WI38 (cell line): ENCODE results near the gene ABCC12.

Experiments used
- H3K4me3 ChIP-seq: 2 replicates; pipeline ENCODE4 v1.5.1; 2011; ENCODE audit warnings: low read depth, mild to moderate bottlenecking, control low read depth, low read length
- TF ChIP-seq, protein P1 (sequence below): IDR thresholded peaks from 2 replicates; pipeline ENCODE4 v1.5.1; 2012; ENCODE audit warnings: low read depth, mild to moderate bottlenecking, control low read depth, low read length

The ABCC12 gene

DNA sequence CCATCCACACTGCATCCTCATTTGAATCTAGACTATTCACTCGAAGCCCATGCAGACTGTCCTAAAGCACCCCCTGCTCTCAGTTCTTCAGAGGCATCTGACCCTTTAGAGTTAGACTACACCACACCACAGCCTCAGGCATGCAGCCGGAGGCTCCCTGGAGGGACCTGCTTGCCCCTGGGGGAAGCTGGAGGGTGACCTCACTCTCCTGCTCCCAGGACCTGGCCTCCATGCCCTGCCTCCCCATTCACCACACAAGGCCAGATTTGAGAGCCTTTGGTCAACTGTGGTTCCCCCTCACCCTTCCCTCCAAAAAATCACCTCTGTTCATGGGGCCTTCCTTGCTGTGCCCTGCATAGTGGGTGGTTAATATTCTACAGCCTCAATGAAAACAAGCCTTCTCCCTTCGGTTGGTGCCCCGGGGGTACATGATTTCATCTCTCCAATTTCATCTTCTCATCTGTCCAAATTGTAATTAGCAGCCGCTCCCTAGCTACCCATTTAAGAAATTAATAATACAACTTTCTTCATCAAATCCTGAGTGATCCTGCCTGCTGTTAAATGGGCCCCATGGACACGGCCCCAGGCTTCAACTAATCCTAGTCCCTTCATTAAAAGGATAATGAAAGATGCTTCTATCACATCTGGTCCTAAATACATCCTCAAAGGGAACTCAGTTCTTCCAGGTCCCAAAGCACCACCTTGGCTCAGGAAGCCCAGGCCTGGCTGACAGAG, 24.4 kb downstream of the ABCC12 start:
- TF ChIP-seq, protein P1, sequence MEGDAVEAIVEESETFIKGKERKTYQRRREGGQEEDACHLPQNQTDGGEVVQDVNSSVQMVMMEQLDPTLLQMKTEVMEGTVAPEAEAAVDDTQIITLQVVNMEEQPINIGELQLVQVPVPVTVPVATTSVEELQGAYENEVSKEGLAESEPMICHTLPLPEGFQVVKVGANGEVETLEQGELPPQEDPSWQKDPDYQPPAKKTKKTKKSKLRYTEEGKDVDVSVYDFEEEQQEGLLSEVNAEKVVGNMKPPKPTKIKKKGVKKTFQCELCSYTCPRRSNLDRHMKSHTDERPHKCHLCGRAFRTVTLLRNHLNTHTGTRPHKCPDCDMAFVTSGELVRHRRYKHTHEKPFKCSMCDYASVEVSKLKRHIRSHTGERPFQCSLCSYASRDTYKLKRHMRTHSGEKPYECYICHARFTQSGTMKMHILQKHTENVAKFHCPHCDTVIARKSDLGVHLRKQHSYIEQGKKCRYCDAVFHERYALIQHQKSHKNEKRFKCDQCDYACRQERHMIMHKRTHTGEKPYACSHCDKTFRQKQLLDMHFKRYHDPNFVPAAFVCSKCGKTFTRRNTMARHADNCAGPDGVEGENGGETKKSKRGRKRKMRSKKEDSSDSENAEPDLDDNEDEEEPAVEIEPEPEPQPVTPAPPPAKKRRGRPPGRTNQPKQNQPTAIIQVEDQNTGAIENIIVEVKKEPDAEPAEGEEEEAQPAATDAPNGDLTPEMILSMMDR = no peak

DNA sequence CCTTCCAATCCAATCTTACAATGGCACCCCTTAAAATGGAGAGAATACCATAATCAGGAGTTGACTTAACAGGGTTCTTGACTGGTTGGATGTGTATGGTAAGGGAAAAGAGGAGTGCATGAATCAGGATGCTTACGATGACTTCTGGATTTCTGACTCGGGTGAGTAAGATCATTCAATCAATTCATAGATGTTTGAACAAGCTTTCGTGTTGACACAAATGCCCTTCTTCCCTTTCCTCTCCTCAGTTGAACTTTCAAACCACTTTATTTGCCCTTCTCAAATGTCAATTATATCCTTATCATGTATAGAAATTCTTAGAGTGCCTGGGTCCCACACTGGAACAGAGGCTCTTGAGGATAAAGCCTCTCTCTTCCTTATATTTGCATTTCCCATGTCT, 25.9 kb downstream of the ABCC12 start:
- TF ChIP-seq, protein P1 = no peak
- no peak overlapping the region for H3K4me3 ChIP-seq

More for the DNA sequence above, 24.4 kb downstream of the ABCC12 start:
- H3K4me3 ChIP-seq = no peak overlapping the region

DNA sequence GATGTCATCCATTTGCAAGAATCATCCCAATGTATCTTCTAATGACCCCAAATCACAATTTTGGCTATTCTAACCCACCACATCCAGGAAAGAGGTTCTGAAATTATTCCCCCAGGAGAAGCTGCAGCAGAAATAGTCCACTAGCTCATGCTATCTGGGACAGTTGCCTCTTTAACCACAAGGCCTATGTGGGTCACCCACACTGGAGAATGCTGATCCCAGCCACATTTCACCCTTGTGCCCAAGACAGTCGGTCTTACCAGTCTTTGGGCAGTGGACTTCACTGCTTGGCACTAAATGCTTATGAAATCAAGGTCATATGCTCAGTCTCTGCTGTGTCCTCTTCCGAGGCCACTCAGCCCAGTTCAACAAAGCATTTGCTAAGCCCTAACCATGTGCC, 27.0 kb downstream of the ABCC12 start:
- TF ChIP-seq, protein P1 = no peak
- H3K4me3 ChIP-seq = no peak overlapping the region

DNA sequence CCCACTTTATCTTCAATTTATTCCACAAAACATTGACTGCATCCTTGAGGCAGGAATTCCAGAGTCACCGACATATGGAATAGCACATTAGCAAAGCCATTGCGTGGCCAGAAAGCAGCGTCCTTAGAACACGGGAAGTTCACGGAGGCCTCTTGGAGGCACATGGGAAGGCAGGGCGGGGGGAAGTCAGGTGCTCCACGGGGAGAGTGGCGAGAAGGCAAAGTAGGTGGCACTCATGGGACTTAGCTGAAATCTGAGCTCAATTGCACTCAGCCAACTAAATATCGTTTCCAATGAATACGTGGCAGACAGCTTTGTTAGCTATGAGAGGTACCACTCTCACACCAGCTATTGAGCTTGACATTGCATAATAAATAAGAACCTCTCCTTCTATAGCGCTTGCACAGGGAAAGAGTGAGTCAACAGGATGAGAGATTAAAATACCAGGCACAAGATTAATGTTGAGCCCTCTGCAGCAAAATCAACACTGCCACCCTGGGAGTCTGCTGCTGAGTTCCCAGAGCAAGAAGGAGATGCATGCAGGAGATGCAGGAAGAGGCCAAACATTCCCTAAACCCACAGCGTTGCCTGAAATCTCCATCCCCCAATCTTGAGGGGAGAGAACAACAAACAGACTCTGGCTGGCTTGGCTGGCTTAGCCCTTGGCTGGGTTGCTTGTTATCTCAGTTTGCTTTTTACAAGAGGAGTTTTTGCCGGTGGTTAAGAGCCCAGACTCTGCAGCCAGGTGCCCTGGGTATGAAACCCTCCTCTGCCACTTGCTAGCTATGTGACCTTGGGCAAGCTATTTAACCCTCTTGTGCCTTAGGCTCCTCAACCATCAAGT, 28.8 kb downstream of the ABCC12 start:
- TF ChIP-seq, protein P1 = no peak
- no peak overlapping the region for H3K4me3 ChIP-seq

DNA sequence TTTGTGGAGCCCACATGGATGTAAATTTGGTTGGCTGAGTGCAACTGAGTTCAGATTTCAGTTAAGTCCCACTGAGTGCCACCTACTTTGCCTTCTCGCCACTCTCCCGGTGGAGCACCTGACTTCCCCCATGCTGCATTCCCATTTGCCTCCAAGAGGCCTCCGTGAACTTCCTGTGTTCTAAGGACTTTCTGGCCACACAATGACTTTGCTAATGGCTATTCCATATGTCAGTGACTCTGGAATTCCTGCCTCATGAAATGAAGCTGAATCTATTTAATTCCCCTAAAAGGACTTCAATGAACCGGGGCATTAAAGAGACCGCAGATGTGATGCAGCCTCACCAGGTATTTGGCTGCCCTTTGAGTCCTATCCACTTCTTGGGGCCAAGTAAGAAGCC, 29.9 kb downstream of the ABCC12 start:
- TF ChIP-seq, protein P1 = no peak
- H3K4me3 ChIP-seq = no peak overlapping the region

DNA sequence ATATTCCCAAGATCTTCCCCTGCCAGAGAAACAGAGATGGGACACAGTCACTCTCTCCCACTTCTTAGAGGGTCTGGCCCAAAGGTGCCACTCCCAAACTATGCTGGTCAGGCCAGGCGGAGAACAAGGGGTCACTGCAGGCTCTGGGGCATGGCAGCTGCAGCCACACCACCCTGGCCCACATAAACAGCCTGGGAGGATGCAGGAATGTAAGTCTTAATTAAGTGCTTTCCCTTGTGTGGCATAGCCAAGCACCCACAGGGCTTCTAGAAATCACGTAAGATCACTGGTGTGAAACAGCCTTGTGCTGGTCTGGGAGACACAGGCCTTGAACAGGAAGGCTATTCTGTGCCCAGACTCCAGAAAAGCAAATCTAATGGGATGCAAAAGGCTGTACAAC, 31.5 kb downstream of the ABCC12 start:
- H3K4me3 ChIP-seq = no peak overlapping the region
- TF ChIP-seq, protein P1 = no peak
